ENCODE measurements around the gene ZER1. TPM values are rescaled to one million over a fixed set of nuclear protein-coding genes. Genes with fewer than 3 reads are reported as not detected.

The ZER1 gene
- total RNA-seq, 1 donor from 2014 or later, result 11.5 TPM

GRCh38 chr9:128762671-128763449, 8.9 kb downstream of the ZER1 start:
- TF ChIP-seq, protein P1, sequence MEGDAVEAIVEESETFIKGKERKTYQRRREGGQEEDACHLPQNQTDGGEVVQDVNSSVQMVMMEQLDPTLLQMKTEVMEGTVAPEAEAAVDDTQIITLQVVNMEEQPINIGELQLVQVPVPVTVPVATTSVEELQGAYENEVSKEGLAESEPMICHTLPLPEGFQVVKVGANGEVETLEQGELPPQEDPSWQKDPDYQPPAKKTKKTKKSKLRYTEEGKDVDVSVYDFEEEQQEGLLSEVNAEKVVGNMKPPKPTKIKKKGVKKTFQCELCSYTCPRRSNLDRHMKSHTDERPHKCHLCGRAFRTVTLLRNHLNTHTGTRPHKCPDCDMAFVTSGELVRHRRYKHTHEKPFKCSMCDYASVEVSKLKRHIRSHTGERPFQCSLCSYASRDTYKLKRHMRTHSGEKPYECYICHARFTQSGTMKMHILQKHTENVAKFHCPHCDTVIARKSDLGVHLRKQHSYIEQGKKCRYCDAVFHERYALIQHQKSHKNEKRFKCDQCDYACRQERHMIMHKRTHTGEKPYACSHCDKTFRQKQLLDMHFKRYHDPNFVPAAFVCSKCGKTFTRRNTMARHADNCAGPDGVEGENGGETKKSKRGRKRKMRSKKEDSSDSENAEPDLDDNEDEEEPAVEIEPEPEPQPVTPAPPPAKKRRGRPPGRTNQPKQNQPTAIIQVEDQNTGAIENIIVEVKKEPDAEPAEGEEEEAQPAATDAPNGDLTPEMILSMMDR (conservative IDR thresholded peaks at IDR 0.05; ENCODE audit: low read depth, low read length), result no peak

GRCh38 chr9:128757602-128758001, 14.1 kb downstream of the ZER1 start:
- TF ChIP-seq, protein P1 (conservative IDR thresholded peaks at IDR 0.05; ENCODE audit: low read depth, low read length), result no peak
- H3K4me3 ChIP-seq (ENCODE audit: low read depth, low read length), result no peak overlapping the region
- no peak for DNase-seq (ENCODE audit: low read depth)

More at GRCh38 chr9:128762671-128763449, 8.9 kb downstream of the ZER1 start:
- no peak overlapping the region for H3K4me3 ChIP-seq (ENCODE audit: low read depth, low read length)
- DNase-seq (ENCODE audit: low read depth), result no peak

DNA sequence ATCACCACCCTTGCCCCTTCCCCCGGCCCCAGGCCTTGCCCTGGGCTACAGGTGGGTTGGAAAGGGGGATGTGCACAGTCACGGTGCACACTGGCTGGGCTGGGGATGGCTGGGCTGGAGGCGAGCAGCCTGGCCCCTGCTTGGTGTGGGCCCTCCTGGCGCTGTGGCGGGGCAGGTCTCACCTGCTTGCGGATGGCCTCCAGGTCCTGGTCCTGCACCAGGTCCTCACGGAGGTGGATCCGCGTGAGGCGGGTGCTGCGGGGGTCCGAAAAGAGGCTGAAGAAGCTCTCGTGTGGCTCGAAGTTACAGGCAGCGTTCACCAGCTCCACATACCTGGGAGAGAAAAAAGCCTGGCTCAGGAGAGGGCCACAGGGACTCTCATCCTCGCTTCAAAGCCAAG, 18.1 kb downstream of the ZER1 start:
- TF ChIP-seq, protein P1 (conservative IDR thresholded peaks at IDR 0.05; ENCODE audit: low read depth, low read length), result no peak
- DNase-seq (ENCODE audit: low read depth), result no peak

GRCh38 chr9:128750926-128751595, 20.7 kb downstream of the ZER1 start:
- DNase-seq (ENCODE audit: low read depth), result no peak
- TF ChIP-seq, protein P1 (conservative IDR thresholded peaks at IDR 0.05; ENCODE audit: low read depth, low read length), result no peak
- no peak overlapping the region for H3K4me3 ChIP-seq (ENCODE audit: low read depth, low read length)

More for the DNA sequence above, 18.1 kb downstream of the ZER1 start:
- no peak overlapping the region for H3K4me3 ChIP-seq (ENCODE audit: low read depth, low read length)

GRCh38 chr9:128747241-128747640, 24.5 kb downstream of the ZER1 start:
- DNase-seq (ENCODE audit: low read depth), result no peak
- TF ChIP-seq, protein P1 (conservative IDR thresholded peaks at IDR 0.05; ENCODE audit: low read depth, low read length), result no peak
- H3K4me3 ChIP-seq (ENCODE audit: low read depth, low read length), result no peak overlapping the region

GRCh38 chr9:128743421-128743820, 28.3 kb downstream of the ZER1 start:
- TF ChIP-seq, protein P1 (conservative IDR thresholded peaks at IDR 0.05; ENCODE audit: low read depth, low read length), result no peak
- DNase-seq (ENCODE audit: low read depth), result no peak

More at GRCh38 chr9:128743421-128743820, 28.3 kb downstream of the ZER1 start:
- H3K4me3 ChIP-seq (ENCODE audit: low read depth, low read length), result no peak overlapping the region

Data from epithelial cell of proximal tubule (primary cell).